ENCODE results near the gene RBM26.

- TF ChIP-seq CTCF (IDR thresholded peaks at IDR 0.05): no peak
- no peak for TF ChIP-seq POLR2AphosphoS5 (IDR thresholded peaks at IDR 0.05)
Measured at GRCh38 chr13:79398915-79399314, 7.1 kb downstream of the RBM26 start.
